GM12878 (cell line): ENCODE results near the gene CNTN4. TPM values are rescaled to one million over a fixed set of nuclear protein-coding genes. Genes with fewer than 3 reads are reported as not detected.

ENCODE experiments used
- ATAC-seq: fragments of 200-7000 bp; cut with Tn5 transposase; 3 replicates; pipeline ENCODE4 v1.9.1; 2020; ENCODE audit warnings: mild to moderate bottlenecking, moderate library complexity
- BruUV-seq: library from RNA; stranded (reverse); fragments of 400-500 nt; replicated peaks from 2 replicates; lab custom pipeline; 2021; lab: Mats Ljungman, UMichigan
- CTCF ChIA-PET: fragments of 300-600 bp; sonication (Branson Sonifier 250); formaldehyde crosslinking; extraction: SDS; loops from one replicate; lab custom pipeline; 2021; ENCODE audit warnings: inconsistent platforms; lab: Yijun Ruan, JAX
- POLR2A ChIA-PET: fragments of 350-600 bp; formaldehyde crosslinking; extraction: SDS; loops from one replicate; lab custom pipeline; 2021; ENCODE audit warnings: inconsistent platforms; lab: Charles Lee
- RAD21 ChIA-PET: fragments of 300-600 bp; sonication (Branson Sonifier 250); formaldehyde crosslinking; loops from one replicate; lab custom pipeline; 2023; ENCODE audit warnings: antibody characterized with exemption; ENCODE audit not compliant: unreplicated experiment; lab: Charles Lee
- SMC1A ChIA-PET: fragments of 300-600 bp; sonication (Branson Sonifier 250); formaldehyde crosslinking; loops from one replicate; lab custom pipeline; 2023; ENCODE audit not compliant: unreplicated experiment, uncharacterized antibody; lab: Charles Lee
- DNase-seq: peaks from one replicate; pipeline ENCODE4 v3.0.0-alpha.2; 2011; ENCODE audit warnings: low read depth, low spot score
- FAIRE-seq: peaks from 3 replicates; lab custom pipeline; 2011; peaks lifted over from hg19 to GRCh38; lab: Jason Lieb, UNC
- H2AFZ ChIP-seq: 2 replicates; pipeline ENCODE4 v1.6.0; 2011; ENCODE audit warnings: low read depth, low read length, control low read depth; ENCODE audit not compliant: control insufficient read depth
- H3K27ac ChIP-seq: 2 replicates; pipeline ENCODE4 v1.5.1; 2011; ENCODE audit warnings: control low read depth; ENCODE audit not compliant: control insufficient read depth, insufficient read depth
- H3K27me3 ChIP-seq, 2 experiments: replicated peaks in 1 of 2; 2 replicates each; pipeline versions ENCODE4 v1.6.0 to v1.6.1; 2011; ENCODE audit warnings: low read length in 1 of 2; ENCODE audit not compliant: control insufficient read depth in 2 of 2, insufficient read depth in 2 of 2
- H3K36me3 ChIP-seq, 2 experiments: 2 replicates each; pipeline ENCODE4 v1.5.1; 2011; ENCODE audit warnings: low read length in 1 of 2; ENCODE audit not compliant: control insufficient read depth in 2 of 2, insufficient read depth in 2 of 2
- H3K4me1 ChIP-seq: 2 replicates; pipeline ENCODE4 v1.6.1; 2011; ENCODE audit warnings: mild to moderate bottlenecking, low read length, moderate library complexity, mixed read lengths; ENCODE audit not compliant: control insufficient read depth, insufficient read depth
- H3K4me2 ChIP-seq: 2 replicates; pipeline ENCODE4 v1.6.0; 2011; ENCODE audit warnings: control low read depth; ENCODE audit not compliant: control insufficient read depth, insufficient read depth
- H3K4me3 ChIP-seq: fragments of 200-600 bp; sonication (generic); 2 replicates; pipeline ENCODE4 v1.5.1; 2016
- H3K79me2 ChIP-seq: 2 replicates; pipeline ENCODE4 v1.6.0; 2011; ENCODE audit warnings: low read length; ENCODE audit not compliant: control insufficient read depth, insufficient read depth
- H3K9ac ChIP-seq: 2 replicates; pipeline ENCODE4 v1.8.0; 2011; ENCODE audit warnings: low read length, control low read depth, mixed read lengths; ENCODE audit not compliant: control insufficient read depth, insufficient read depth
- H3K9me3 ChIP-seq: replicated peaks from 3 replicates; pipeline ENCODE4 v1.5.1; 2011; ENCODE audit warnings: mild to moderate bottlenecking, low read length; ENCODE audit not compliant: control insufficient read depth, insufficient read depth
- H4K20me1 ChIP-seq: 2 replicates; pipeline ENCODE4 v1.6.0; 2011; ENCODE audit not compliant: control insufficient read depth, insufficient read depth
- ASH2L ChIP-seq: fragments of 300-600, 200-600 bp; sonication (generic); IDR thresholded peaks from 2 replicates; pipeline ENCODE4 v1.6.1; 2017; ENCODE audit warnings: low read depth, mild to moderate bottlenecking, borderline replicate concordance
- BMI1 ChIP-seq: fragments of 450-650 bp; IDR thresholded peaks from 2 replicates; pipeline ENCODE4 v1.6.1; 2016; ENCODE audit warnings: mild to moderate bottlenecking, moderate library complexity, borderline replicate concordance
- CBFB ChIP-seq: IDR thresholded peaks from 2 replicates; pipeline ENCODE4 v1.6.1; 2016; ENCODE audit warnings: antibody characterized with exemption, low read depth
- CBX5 ChIP-seq: sonication (generic); IDR thresholded peaks from 2 replicates; pipeline ENCODE4 v1.6.1; 2016; ENCODE audit warnings: low read depth, moderate library complexity, mild to moderate bottlenecking, inconsistent platforms
- CEBPB ChIP-seq, 2 experiments: fragments of 150-350 bp in 1 of 2; IDR thresholded peaks; 2 replicates each; pipeline ENCODE4 v1.6.1; 2012 to 2014; ENCODE audit warnings: low read depth in 2 of 2, low read length in 2 of 2, borderline replicate concordance in 1 of 2, inconsistent platforms in 1 of 2
- CHD4 ChIP-seq: fragments of 200-600 bp; sonication (generic); IDR thresholded peaks from 2 replicates; pipeline ENCODE4 v1.6.1; 2016; ENCODE audit warnings: mild to moderate bottlenecking
- ELK1 ChIP-seq: IDR thresholded peaks from 2 replicates; pipeline ENCODE4 v1.6.1; 2012; ENCODE audit warnings: low read depth, low read length, improper control_type of control experiment
- ETV6 ChIP-seq, 2 experiments: fragments of 450-650 bp in 1 of 2; IDR thresholded peaks in 1 of 2; conservative IDR thresholded peaks in 1 of 2; 2 replicates each; pipeline ENCODE4 v1.6.1; 2014; ENCODE audit warnings: antibody characterized with exemption in 1 of 2, borderline replicate concordance in 1 of 2, low read depth in 1 of 2, mild to moderate bottlenecking in 1 of 2, moderate library complexity in 1 of 2
- GABPA ChIP-seq: IDR thresholded peaks from 2 replicates; pipeline ENCODE4 v1.6.1; 2014; ENCODE audit warnings: antibody characterized with exemption, low read depth, mild to moderate bottlenecking, inconsistent platforms
- MYB ChIP-seq: fragments of 150-350 bp; IDR thresholded peaks from 2 replicates; pipeline ENCODE4 v1.6.1; 2014; ENCODE audit warnings: mild to moderate bottlenecking, low read depth, low read length, borderline replicate concordance
- TCF12 ChIP-seq: IDR thresholded peaks from 2 replicates; pipeline ENCODE4 v1.6.1; 2011; ENCODE audit warnings: low read depth, mild to moderate bottlenecking, low read length
- ZBTB33 ChIP-seq: fragments of 450-650 bp; IDR thresholded peaks from 2 replicates; pipeline ENCODE4 v1.6.1; 2017; ENCODE audit warnings: mild to moderate bottlenecking
- ZSCAN29 ChIP-seq: fragments of 450-650 bp; IDR thresholded peaks from 2 replicates; pipeline ENCODE4 v1.6.1; 2017; ENCODE audit warnings: mild to moderate bottlenecking, moderate library complexity
- WGBS: methylation state at CpG from one replicate; pipeline ENCODE4 v1.1.6; 2016; ENCODE audit warnings: low lambda C conversion rate; ENCODE audit not compliant: insufficient replicate concordance, insufficient coverage; ENCODE audit errors: missing lambda C conversion rate; 5-methylcytosine and 5-hydroxymethylcytosine counted together
- in situ Hi-C: fragments of 300-500 bp; cut with MboI; formaldehyde crosslinking; loops from 9 replicates; pipeline ENCODE4 v1.14.3; 2018; ENCODE audit warnings: mixed read lengths
- intact Hi-C: fragments of 100-400 bp; cut with micrococcal nuclease; formaldehyde crosslinking; loops from one replicate; pipeline ENCODE4 v1.14.2; 2022; ENCODE audit not compliant: unreplicated experiment
- polyA plus RNA-seq, 11 experiments: library from polyadenylated mRNA; depleted of rRNA in 4 of 11; unstranded in 6 of 11; stranded (reverse) in 5 of 11; fragments of >200 nt; fragmentation: Nextera tagmentation in 4 of 11; fragmentation: Illumina TruSeq in 1 of 11; extraction: Ambion mirVana in 4 of 11; extraction: Trizol in 1 of 11; gene quantifications; 1 replicate in 1 of 11; 2 replicates in 10 of 11; pipeline versions ENCODE4 v1.2.1 to v1.2.3, GENCODE V29; 2011 to 2016; ENCODE audit warnings: inconsistent platforms in 2 of 11, missing spikeins in 2 of 11, low read depth in 1 of 11
- total RNA-seq, 4 experiments: library from RNA; depleted of rRNA in 3 of 4; stranded (reverse); fragments of >200 nt in 3 of 4; fragmentation: Illumina TruSeq in 1 of 4; extraction: Trizol in 1 of 4; gene quantifications; 2 replicates each; pipeline versions ENCODE4 v1.2.1 to v1.2.3, GENCODE V29; 2013 to 2021

The CNTN4 gene
- total and polyA plus RNA-seq, 10 of the 15 experiments (the other 5 are each of a cell fraction or from before 2014, with no cell fraction given) = 0.05 to 0.43 (median 0.15) TPM; not detected in 1

- WGBS = 36% methylated on average over 1 of the region's 1 CpG
- ATAC-seq (no peak), DNase-seq (no peak), FAIRE-seq (no peak)
- H3K79me2 ChIP-seq = no peaks in the 10 kb centered on the region
- SMC1A ChIA-PET = no interaction called here
- no peaks in the 10 kb centered on the region for H3K9me3 ChIP-seq
- in situ Hi-C loops = no loop called here
- no peaks in the 10 kb centered on the region for H3K36me3 ChIP-seq
- CTCF ChIA-PET = interaction anchor here (0.6 kb wide), 1 partner anchor 53 kb away, joined by 3 read pairs; no protein-coding TSS in a partner anchor
- no peaks in the 10 kb centered on the region for H3K27me3 ChIP-seq
- no peak overlapping the region for H3K4me2 ChIP-seq
- H2AFZ ChIP-seq = no peak overlapping the region
- intact Hi-C loops = no loop called here
- TF ChIP-seq CBFB (no peak), ELK1 (no peak), CEBPB (IDR thresholded peaks at IDR 0.05; ENCODE audit: borderline replicate concordance in 1 of 2, low read depth in 2 of 2, low read length in 2 of 2) (no peak), MYB (no peak), CBX5 (no peak), TCF12 (no peak)
- H3K9ac ChIP-seq = no peak overlapping the region
- no peaks in the 10 kb centered on the region for H3K4me1 ChIP-seq
- RAD21 ChIA-PET = no interaction called here
- H3K4me3 ChIP-seq = no peak overlapping the region
- BruUV-seq = no TSS peak
- POLR2A ChIA-PET = no interaction called here
- H4K20me1 ChIP-seq = no peaks in the 10 kb centered on the region
- H3K27ac ChIP-seq = no peak overlapping the region
Observed at GRCh38 chr3:2372306-2372705, 273.6 kb downstream of the CNTN4 start.

- H3K9ac ChIP-seq = no peak overlapping the region
- TF ChIP-seq ETV6 (conservative IDR thresholded peaks at IDR 0.05 in 1 of 2, IDR thresholded peaks at IDR 0.05 in 1 of 2; ENCODE audit: borderline replicate concordance in 1 of 2, low read depth in 1 of 2) = no peak
- no peak for TF ChIP-seq ASH2L
- no peak for TF ChIP-seq BMI1
- no peak for TF ChIP-seq CHD4
- TF ChIP-seq GABPA = no peak
- no peak for TF ChIP-seq ZSCAN29
- TF ChIP-seq ZBTB33 = no peak
- no peaks in the 10 kb centered on the region for H3K79me2 ChIP-seq
- ChIA-PET SMC1A (interaction anchor here (0.7 kb wide), 1 partner anchor 113 kb away, joined by 3 read pairs; no protein-coding TSS in a partner anchor), POLR2A (no interaction called here), CTCF (no interaction called here), RAD21 (no interaction called here)
- no peak overlapping the region for H3K4me2 ChIP-seq
- H3K9me3 ChIP-seq = no peaks in the 10 kb centered on the region
- no peak overlapping the region for H3K4me3 ChIP-seq
- ATAC-seq (no peak), DNase-seq (no peak), FAIRE-seq (no peak)
- H2AFZ ChIP-seq = no peak overlapping the region
- no peaks in the 10 kb centered on the region for H4K20me1 ChIP-seq
- intact Hi-C loops = no loop called here
- no peak overlapping the region for H3K27ac ChIP-seq
- no peaks in the 10 kb centered on the region for H3K4me1 ChIP-seq
- 16% methylated on average over 3 of the region's 3 CpGs for WGBS
- in situ Hi-C loops = no loop called here
- BruUV-seq = no TSS peak
- no peaks in the 10 kb centered on the region for H3K27me3 ChIP-seq
- no peaks in the 10 kb centered on the region for H3K36me3 ChIP-seq
Observed at GRCh38 chr3:2375376-2375775, 276.7 kb downstream of the CNTN4 start.
